K562 (cell line): ENCODE data around the gene ABI3BP. TPM values are rescaled to one million over a fixed set of nuclear protein-coding genes. Genes with fewer than 3 reads are reported as not detected.

Experiments
- ATAC-seq: fragments of 200-7000 bp; cut with Tn5 transposase; 3 replicates; pipeline ENCODE4 v1.9.1; 2020; ENCODE audit warnings: moderate library complexity
- BruUV-seq: library from RNA; stranded (reverse); fragments of 400-500 nt; replicated peaks from 2 replicates; lab custom pipeline; 2021; lab: Mats Ljungman, UMichigan
- CTCF ChIA-PET: fragments of 300-600 bp; formaldehyde crosslinking; extraction: SDS; loops from one replicate; lab custom pipeline; 2021; ENCODE audit warnings: low intra/inter-chr PET ratio; lab: Yijun Ruan, JAX
- POLR2A ChIA-PET: fragments of 300-600, 350-650 bp; sonication (Branson Sonifier 250); formaldehyde crosslinking; extraction: SDS; loops from one replicate; lab custom pipeline; 2021; ENCODE audit warnings: antibody characterized with exemption, inconsistent platforms; lab: Yijun Ruan, JAX
- DNase-seq, 4 experiments: peaks; one replicate each; pipeline versions ENCODE4 v3.0.0 to v3.0.0-alpha.2; 2011 to 2018; ENCODE audit warnings: low spot score in 3 of 4, mixed read lengths in 3 of 4; ENCODE audit errors: extremely low read depth in 1 of 4
- FAIRE-seq: peaks from 2 replicates; lab custom pipeline; 2011; peaks lifted over from hg19 to GRCh38; lab: Jason Lieb, UNC
- H2AFZ ChIP-seq: 2 replicates; pipeline ENCODE4 v1.6.0; 2011; ENCODE audit warnings: low read depth, low read length, control low read depth, inconsistent platforms
- H3K27ac ChIP-seq: fragments of 200-600 bp; 3 replicates; pipeline ENCODE4 v1.8.0; 2011; ENCODE audit warnings: low read depth, mild to moderate bottlenecking, control low read depth, inconsistent platforms, low read length, moderate library complexity, mixed read lengths; ENCODE audit errors: extremely low read depth
- H3K27me3 ChIP-seq, 2 experiments: fragments of 300-600 bp in 1 of 2; 2 replicates in 1 of 2; 3 replicates in 1 of 2; pipeline versions ENCODE4 v1.6.0 to v1.8.0; 2011; ENCODE audit warnings: inconsistent platforms in 2 of 2, low read length in 2 of 2, mild to moderate bottlenecking in 1 of 2, mixed read lengths in 1 of 2, moderate library complexity in 1 of 2; ENCODE audit not compliant: control insufficient read depth in 2 of 2, insufficient read depth in 2 of 2
- H3K36me3 ChIP-seq: fragments of 300-600 bp; 3 replicates; pipeline ENCODE4 v1.8.0; 2011; ENCODE audit warnings: mild to moderate bottlenecking, low read length, inconsistent platforms; ENCODE audit not compliant: control insufficient read depth, insufficient read depth
- H3K4me1 ChIP-seq, 2 experiments: fragments of 200-600 bp in 1 of 2; replicated peaks in 1 of 2; 2 replicates in 1 of 2; 3 replicates in 1 of 2; pipeline versions ENCODE4 v1.5.1 to v1.8.0; 2011; ENCODE audit warnings: inconsistent platforms in 2 of 2, low read length in 2 of 2, mild to moderate bottlenecking in 1 of 2, mixed read lengths in 1 of 2, moderate library complexity in 1 of 2; ENCODE audit not compliant: control insufficient read depth in 2 of 2, insufficient read depth in 2 of 2
- H3K4me2 ChIP-seq: 2 replicates; pipeline ENCODE4 v1.6.1; 2011; ENCODE audit warnings: low read length, control low read depth, inconsistent platforms, mixed read lengths; ENCODE audit not compliant: insufficient read depth
- H3K4me3 ChIP-seq: fragments of 200-600 bp; sonication (generic), shearing (Covaris generic); 2 replicates; pipeline ENCODE4 v1.5.1; 2016; ENCODE audit warnings: control low read depth, inconsistent platforms
- H3K79me2 ChIP-seq: fragments of 200-600 bp; 3 replicates; pipeline ENCODE4 v1.8.0; 2011; ENCODE audit warnings: low read length, inconsistent platforms; ENCODE audit not compliant: control insufficient read depth, insufficient read depth
- H3K9ac ChIP-seq, 2 experiments: 2 replicates each; pipeline versions ENCODE4 v1.6.0 to v1.6.1; 2011; ENCODE audit warnings: low read depth in 2 of 2, low read length in 2 of 2, control low read depth in 1 of 2, inconsistent platforms in 1 of 2, mild to moderate bottlenecking in 1 of 2, mixed read lengths in 1 of 2; ENCODE audit not compliant: insufficient read depth in 1 of 2
- H3K9me1 ChIP-seq: one replicate; pipeline ENCODE4 v1.6.0; 2011; ENCODE audit warnings: inconsistent platforms, mild to moderate bottlenecking, low read length, moderate library complexity; ENCODE audit not compliant: control insufficient read depth, insufficient read depth
- H3K9me3 ChIP-seq: replicated peaks from 2 replicates; pipeline ENCODE4 v1.5.1; 2011; ENCODE audit warnings: low read depth, low read length, inconsistent platforms; ENCODE audit not compliant: control insufficient read depth, insufficient read depth
- H4K20me1 ChIP-seq: replicated peaks from 2 replicates; pipeline ENCODE4 v1.6.1; 2011; ENCODE audit warnings: low read length, inconsistent platforms, mixed read lengths; ENCODE audit not compliant: control insufficient read depth, insufficient read depth
- AFF4 ChIP-seq: sonication (generic); formaldehyde crosslinking; IDR thresholded peaks from 2 replicates; pipeline ENCODE4 v1.8.0; 2023; ENCODE audit warnings: mild to moderate bottlenecking, missing genetic modification reagents
- BDP1 ChIP-seq: IDR thresholded peaks from 3 replicates; pipeline ENCODE4 v1.6.1; 2011; ENCODE audit not compliant: insufficient read length, insufficient read depth
- CREB3L1 ChIP-seq: fragments of 450-650 bp; IDR thresholded peaks from 2 replicates; pipeline ENCODE4 v1.6.1; 2014; ENCODE audit warnings: low read depth, mild to moderate bottlenecking, moderate library complexity, borderline replicate concordance
- HMGN3 ChIP-seq: IDR thresholded peaks from 2 replicates; pipeline ENCODE4 v1.6.1; 2011; ENCODE audit warnings: borderline replicate concordance, low read depth, mild to moderate bottlenecking, mixed read lengths, low read length; ENCODE audit not compliant: insufficient read length; ENCODE audit errors: extremely low read depth
- KLF6 ChIP-seq: fragments of 250-450 bp; sonication (Bioruptor Pico); IDR thresholded peaks from 2 replicates; pipeline ENCODE4 v1.4.0; 2020; ENCODE audit warnings: mild to moderate bottlenecking, moderate library complexity, borderline replicate concordance
- MEIS2 ChIP-seq: fragments of 450-650 bp; IDR thresholded peaks from 2 replicates; pipeline ENCODE4 v1.6.1; 2014; ENCODE audit warnings: mild to moderate bottlenecking; ENCODE audit not compliant: partially characterized antibody
- NCOA1 ChIP-seq: fragments of 450-650 bp; IDR thresholded peaks from 2 replicates; pipeline ENCODE4 v1.6.1; 2016; ENCODE audit warnings: low read depth
- POLR2AphosphoS5 ChIP-seq: IDR thresholded peaks from 2 replicates; pipeline ENCODE4 v1.6.1; 2011; ENCODE audit warnings: mild to moderate bottlenecking, low read depth, low read length, moderate library complexity; ENCODE audit not compliant: control insufficient read depth, insufficient read depth
- RUNX1 ChIP-seq: sonication (generic); IDR thresholded peaks from 2 replicates; pipeline ENCODE4 v1.6.1; 2016; ENCODE audit warnings: antibody characterized with exemption, low read depth
- WGBS: fragments of 100-300 bp; shearing (Covaris generic); methylation state at CpG from one replicate; pipeline ENCODE4 v1.1.6; 2016; ENCODE audit warnings: low coverage, mixed read lengths; ENCODE audit not compliant: insufficient coverage; ENCODE audit errors: missing lambda C conversion rate; 5-methylcytosine and 5-hydroxymethylcytosine counted together
- in situ Hi-C: fragments of 300-500 bp; cut with MboI; formaldehyde crosslinking; loops from 4 replicates; pipeline ENCODE4 v1.15.0; 2018; ENCODE audit warnings: inconsistent platforms, mixed read lengths
- intact Hi-C: fragments of 100-400 bp; cut with micrococcal nuclease; formaldehyde crosslinking; loops from 2 replicates; pipeline ENCODE4 v1.14.2; 2022
- polyA plus RNA-seq, 8 experiments: library from polyadenylated mRNA; depleted of rRNA in 4 of 8; stranded (reverse) in 5 of 8; unstranded in 3 of 8; fragments of >200 nt; fragmentation: Nextera tagmentation in 2 of 8; fragmentation: Illumina TruSeq in 1 of 8; extraction: Ambion mirVana in 2 of 8; extraction: Trizol in 1 of 8; gene quantifications; 2 replicates each; pipeline versions ENCODE4 v1.2.1 to v1.2.3, GENCODE V29; 2011 to 2014; ENCODE audit warnings: inconsistent platforms in 1 of 8, missing spikeins in 1 of 8
- total RNA-seq, 7 experiments: library from RNA; depleted of rRNA in 6 of 7; stranded (reverse); fragments of >200 nt in 6 of 7; fragmentation: Illumina TruSeq in 2 of 7; extraction: Trizol in 2 of 7; gene quantifications; 2 replicates each; pipeline versions ENCODE4 v1.2.1 to v1.2.3, GENCODE V29; 2011 to 2021; ENCODE audit warnings: low replicate concordance in 1 of 7

The ABI3BP gene
- total and polyA plus RNA-seq, 9 of the 15 experiments (the other 6 are each of a cell fraction or from before 2014, with no cell fraction given) = 0.01 to 0.24 (median 0.06) TPM; not detected in 5

DNA sequence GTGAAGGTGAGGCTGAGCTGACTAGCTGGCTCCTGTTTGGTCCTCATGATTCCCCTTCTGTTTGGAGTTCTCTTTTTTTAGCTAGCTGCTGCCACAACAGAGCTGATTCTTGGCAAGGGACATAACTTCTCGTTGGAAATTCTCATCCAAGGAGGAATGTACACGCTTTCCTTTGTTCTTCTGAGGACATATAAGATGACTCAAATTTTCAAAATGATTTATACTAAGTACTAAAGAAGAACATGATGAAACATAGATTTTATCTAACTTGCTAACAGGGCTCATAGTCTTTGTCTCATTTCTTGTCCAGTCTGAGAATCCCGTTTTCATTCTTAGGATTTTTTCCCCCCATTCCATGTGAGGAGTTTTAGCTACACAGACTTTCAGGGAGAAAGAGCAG is 286.9 kb downstream of the ABI3BP start:
- H4K20me1 ChIP-seq = no peaks in the 10 kb centered on the region; the same call in 1 of the 2 replicates
- peaks cover 7% of the 10 kb centered on the region; the same call in 2 of the 3 replicates for H3K36me3 ChIP-seq
- no peaks in the 10 kb centered on the region for H3K27me3 ChIP-seq
- H3K9ac ChIP-seq = no peak overlapping the region
- no peak overlapping the region for H3K27ac ChIP-seq
- POLR2A ChIA-PET = interaction anchor here (0.5 to 1.5 kb wide), 3 partner anchors 8 to 507 kb away, joined by 3 to 5 read pairs (median 4); no protein-coding TSS in a partner anchor
- peaks cover 4 to 22% of the 10 kb centered on the region in 2 experiments; a peak in 3 of 5 replicates for H3K4me1 ChIP-seq
- BruUV-seq = no TSS peak
- H3K9me1 ChIP-seq = no peaks in the 10 kb centered on the region
- no peak for ATAC-seq
- peaks cover 2% of the 10 kb centered on the region; the same call in 1 of the 2 replicates for H3K9me3 ChIP-seq
- peak overlapping the region; percentile 66 for H2AFZ ChIP-seq
- WGBS = 19% methylated on average over 3 of the region's 3 CpGs
- H3K4me2 ChIP-seq = no peak overlapping the region
- H3K4me3 ChIP-seq = no peak overlapping the region
- CTCF ChIA-PET = no interaction called here
- in situ Hi-C loops = no loop called here
- peaks cover 16% of the 10 kb centered on the region for H3K79me2 ChIP-seq
- DNase-seq = no peak
- TF ChIP-seq KLF6 (CRISPR knock-in tag) = no peak
- TF ChIP-seq MEIS2 = peak; percentile 35
- TF ChIP-seq, all 486 proteins: peak for 1
- no peak for FAIRE-seq
- intact Hi-C loops = loop anchor here (5.0 to 10.0 kb wide), 3 partner anchors 39 to 302 kb away; partner anchors contain the start of genes LNP1 and TOMM70

DNA sequence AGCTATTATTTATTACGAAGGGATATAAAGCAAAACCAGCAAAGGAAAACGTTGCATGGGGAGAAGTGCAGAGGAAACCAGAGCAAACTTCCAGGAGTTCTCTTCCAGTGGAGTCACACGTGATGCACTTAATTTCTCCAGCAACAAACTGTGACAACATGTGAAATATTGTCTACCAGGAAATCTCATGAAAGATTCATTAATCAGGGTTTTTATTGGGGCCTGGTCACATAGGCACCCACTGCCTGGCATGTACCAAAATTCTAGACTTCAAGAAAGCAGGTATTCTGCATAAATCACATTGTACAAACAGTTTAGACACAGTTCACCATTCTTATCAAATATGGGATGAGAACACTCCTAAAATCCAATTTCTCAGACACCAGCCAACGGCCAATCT is 289.4 kb downstream of the ABI3BP start:
- Histone ChIP-seq H3K9me3 (peaks cover 2% of the 10 kb centered on the region; the same call in 1 of the 2 replicates), H3K79me2 (no peaks in the 10 kb centered on the region), H3K4me2 (no peak overlapping the region), H3K4me1 (peaks cover 0 to 18% of the 10 kb centered on the region in 2 experiments; a peak in 2 of 5 replicates), H3K9me1 (no peaks in the 10 kb centered on the region), H3K36me3 (no peaks in the 10 kb centered on the region), H3K27me3 (no peaks in the 10 kb centered on the region), H2AFZ (peak overlapping the region; percentile 84; the same call in 1 of the 2 replicates), H3K9ac (no peak overlapping the region), H4K20me1 (no peaks in the 10 kb centered on the region), H3K27ac (no peak overlapping the region), H3K4me3 (no peak overlapping the region)
- BruUV-seq = no TSS peak
- CTCF ChIA-PET = no interaction called here
- ATAC-seq = no peak
- POLR2A ChIA-PET = no interaction called here
- in situ Hi-C loops = no loop called here
- no peak for FAIRE-seq
- intact Hi-C loops = loop anchor here (10.0 kb wide), 1 partner anchor 299 kb away; the partner anchor contains the start of genes LNP1 and TOMM70
- DNase-seq = no peak
- 65% methylated on average over 4 of the region's 4 CpGs for WGBS
- no peak for TF ChIP-seq NCOA1
- TF ChIP-seq POLR2AphosphoS5 = no peak
- TF ChIP-seq BDP1 = no peak
- TF ChIP-seq RUNX1 = no peak
- TF ChIP-seq HMGN3 = no peak
- no peak for TF ChIP-seq AFF4 (CRISPR knock-in tag)
- no peak for TF ChIP-seq CREB3L1
